Measurements from ENCODE around the gene GATA1.

Gene GATA1

GRCh38 chrX:48786341-48786800 lies at the start of gene GATA1:
GATA1 (plus strand) TSS chrX:48786590; CDS start chrX:48791110, 4,520 bp downstream.
- no peak for DNase-seq (ENCODE audit: low spot score)

GRCh38 chrX:48736878-48737212 lies 49.5 kb upstream of the GATA1 start:
- DNase-seq (ENCODE audit: low spot score), result no peak

- DNase-seq (ENCODE audit: low spot score), result peak; percentile 92
These were observed 49.0 kb upstream of the GATA1 start for GRCh38 chrX:48737213-48737938.

GRCh38 chrX:48737940-48738339 lies 48.5 kb upstream of the GATA1 start:
- DNase-seq (ENCODE audit: low spot score), result no peak

GRCh38 chrX:48741834-48742233 lies 44.6 kb upstream of the GATA1 start:
- no peak for DNase-seq (ENCODE audit: low spot score)

GRCh38 chrX:48745222-48745621 lies 41.2 kb upstream of the GATA1 start:
- no peak for DNase-seq (ENCODE audit: low spot score)

- DNase-seq (ENCODE audit: low spot score), result peak; percentile 14
These were observed 38.9 kb upstream of the GATA1 start for GRCh38 chrX:48747415-48748016.

GRCh38 chrX:48749182-48749581 lies 37.2 kb upstream of the GATA1 start:
- no peak for DNase-seq (ENCODE audit: low spot score)

GRCh38 chrX:48751343-48751742 lies 35.0 kb upstream of the GATA1 start:
- DNase-seq (ENCODE audit: low spot score), result no peak

- DNase-seq (ENCODE audit: low spot score), result no peak
These were observed 33.9 kb upstream of the GATA1 start for GRCh38 chrX:48752498-48752897.

GRCh38 chrX:48753708-48754228 lies 32.6 kb upstream of the GATA1 start:
- no peak for DNase-seq (ENCODE audit: low spot score)

- no peak for DNase-seq (ENCODE audit: low spot score)
These were observed 32.2 kb upstream of the GATA1 start for GRCh38 chrX:48754238-48754637.

- peak; percentile 62 for DNase-seq (ENCODE audit: low spot score)
These were observed 24.5 kb upstream of the GATA1 start, which contains the start of gene GLOD5 for GRCh38 chrX:48761674-48762471. GLOD5 (plus strand) TSS chrX:48761747; CDS start chrX:48761791, 44 bp downstream.

GRCh38 chrX:48769230-48769629 lies 17.2 kb upstream of the GATA1 start:
- no peak for DNase-seq (ENCODE audit: low spot score)

GRCh38 chrX:48770296-48770695 lies 16.1 kb upstream of the GATA1 start:
- DNase-seq (ENCODE audit: low spot score), result no peak

GRCh38 chrX:48772602-48773001 lies 13.8 kb upstream of the GATA1 start:
- no peak for DNase-seq (ENCODE audit: low spot score)

- DNase-seq (ENCODE audit: low spot score), result no peak
These were observed 9.5 kb upstream of the GATA1 start for GRCh38 chrX:48776818-48777439.

- DNase-seq (ENCODE audit: low spot score), result no peak
These were observed 7.0 kb upstream of the GATA1 start for GRCh38 chrX:48779399-48779798.

GRCh38 chrX:48781705-48782104 lies 4.7 kb upstream of the GATA1 start:
- no peak for DNase-seq (ENCODE audit: low spot score)

GRCh38 chrX:48782216-48782615 lies 4.2 kb upstream of the GATA1 start:
- no peak for DNase-seq (ENCODE audit: low spot score)

- DNase-seq (ENCODE audit: low spot score), result no peak
These were observed 3.6 kb upstream of the GATA1 start for GRCh38 chrX:48782795-48783194.

- DNase-seq (ENCODE audit: low spot score), result no peak
These were observed 1.7 kb upstream of the GATA1 start for GRCh38 chrX:48784726-48785125.

Data from iPS-NIHi11 (cell line).